SU-DHL-6 (cell line): ENCODE results near the gene PLCH1.

Experiments
- H2AFZ ChIP-seq: fragments of 200-600 bp; sonication (generic); 2 replicates; pipeline ENCODE4 v1.6.1; 2014; ENCODE audit warnings: low read depth, mild to moderate bottlenecking, moderate library complexity, mixed read lengths, antibody characterized with exemption, low read length; ENCODE audit not compliant: severe bottlenecking
- H3F3A ChIP-seq: fragments of 200-600 bp; shearing (Covaris generic); 2 replicates; pipeline ENCODE4 v1.6.0; 2016; ENCODE audit warnings: antibody characterized with exemption, mild to moderate bottlenecking; ENCODE audit not compliant: insufficient read depth
- H3K27ac ChIP-seq: fragments of 200-600 bp; sonication (generic); 2 replicates; pipeline ENCODE4 v1.5.1; 2016; ENCODE audit warnings: low read depth, mild to moderate bottlenecking, low read length, moderate library complexity, mixed read lengths
- H3K27me3 ChIP-seq: fragments of 200-600 bp; sonication (generic), shearing (Covaris generic); 2 replicates; pipeline ENCODE4 v1.6.0; 2014; ENCODE audit warnings: mild to moderate bottlenecking, low read length
- H3K36me3 ChIP-seq: fragments of 200-600 bp; sonication (generic); 2 replicates; pipeline ENCODE4 v1.6.1; 2014; ENCODE audit warnings: mild to moderate bottlenecking, low read length, mixed read lengths
- H3K4me2 ChIP-seq: fragments of 300-600, 200-600 bp; shearing (Covaris generic), sonication (generic); 2 replicates; pipeline ENCODE4 v1.6.0; 2014; ENCODE audit warnings: low read length, low read depth, mild to moderate bottlenecking; ENCODE audit not compliant: poor library complexity, severe bottlenecking
- H3K4me3 ChIP-seq: fragments of 200-600 bp; sonication (generic); 2 replicates; pipeline ENCODE4 v1.5.1; 2014; ENCODE audit warnings: antibody characterized with exemption, low read length, mild to moderate bottlenecking, mixed read lengths; ENCODE audit not compliant: insufficient read depth, poor library complexity, severe bottlenecking
- H3K79me2 ChIP-seq: fragments of 200-600 bp; sonication (generic); 2 replicates; pipeline ENCODE4 v1.6.1; 2014; ENCODE audit warnings: mild to moderate bottlenecking, low read length, moderate library complexity; ENCODE audit not compliant: insufficient read depth
- H3K9ac ChIP-seq: fragments of 200-600 bp; sonication (generic); 2 replicates; pipeline ENCODE4 v1.7.0; 2014; ENCODE audit warnings: mild to moderate bottlenecking, low read length
- H3K9me2 ChIP-seq: fragments of 200-600 bp; sonication (generic); replicated peaks from 2 replicates; pipeline ENCODE4 v1.6.1; 2014; ENCODE audit warnings: low read length; ENCODE audit not compliant: insufficient read depth
- H3K9me3 ChIP-seq: fragments of 200-600 bp; sonication (generic); 2 replicates; pipeline ENCODE4 v1.6.1; 2014; ENCODE audit warnings: low read length, mixed read lengths; ENCODE audit not compliant: insufficient read depth
- H4K20me1 ChIP-seq: fragments of 200-600 bp; sonication (generic); 2 replicates; pipeline ENCODE4 v1.6.1; 2014; ENCODE audit warnings: low read depth, mild to moderate bottlenecking, antibody characterized with exemption, low read length, moderate library complexity, mixed read lengths
- EZH2phosphoT487 ChIP-seq: fragments of 200-600 bp; sonication (generic), shearing (Covaris generic); conservative IDR thresholded peaks from 2 replicates; pipeline ENCODE4 v1.6.1; 2018; ENCODE audit warnings: mild to moderate bottlenecking, antibody characterized with exemption, low read length, moderate library complexity, mixed read lengths
- TF ChIP-seq, protein P1 (sequence below): fragments of 200-600 bp; sonication (generic); IDR thresholded peaks from one replicate; pipeline ENCODE4 v1.5.1; 2017; ENCODE audit warnings: antibody characterized with exemption, mild to moderate bottlenecking, low read length, moderate library complexity; ENCODE audit not compliant: insufficient read depth, poor library complexity, severe bottlenecking

Gene PLCH1

DNA sequence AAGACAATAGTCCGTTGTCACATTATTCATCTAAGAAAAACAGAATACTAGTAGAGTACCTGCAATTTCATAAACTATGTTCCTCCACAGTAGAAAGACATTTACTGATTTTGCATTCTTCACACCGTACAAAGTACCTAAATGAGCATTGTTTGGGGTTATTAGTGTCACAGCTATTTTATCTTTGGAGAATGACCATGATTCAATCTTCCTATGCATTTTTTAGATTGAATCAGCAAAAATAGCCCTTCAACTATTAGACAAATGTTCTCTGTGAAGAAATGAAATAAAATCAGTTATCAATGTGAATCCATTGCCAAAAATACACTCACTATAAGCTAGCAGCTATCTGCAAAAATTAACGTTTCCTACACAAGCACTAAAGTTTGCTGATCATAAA, 176.6 kb downstream of the PLCH1 start:
- Histone ChIP-seq H3K27me3 (no peaks in the 10 kb centered on the region), H3K9me2 (no peaks in the 10 kb centered on the region), H3K4me3 (no peak overlapping the region), H3K79me2 (no peaks in the 10 kb centered on the region), H3K9ac (no peak overlapping the region), H3K4me2 (no peak overlapping the region), H3F3A (no peaks in the 10 kb centered on the region), H3K9me3 (no peaks in the 10 kb centered on the region), H3K27ac (no peak overlapping the region), H3K36me3 (no peaks in the 10 kb centered on the region), H2AFZ (no peak overlapping the region), H4K20me1 (no peaks in the 10 kb centered on the region)
- TF ChIP-seq, protein P1, sequence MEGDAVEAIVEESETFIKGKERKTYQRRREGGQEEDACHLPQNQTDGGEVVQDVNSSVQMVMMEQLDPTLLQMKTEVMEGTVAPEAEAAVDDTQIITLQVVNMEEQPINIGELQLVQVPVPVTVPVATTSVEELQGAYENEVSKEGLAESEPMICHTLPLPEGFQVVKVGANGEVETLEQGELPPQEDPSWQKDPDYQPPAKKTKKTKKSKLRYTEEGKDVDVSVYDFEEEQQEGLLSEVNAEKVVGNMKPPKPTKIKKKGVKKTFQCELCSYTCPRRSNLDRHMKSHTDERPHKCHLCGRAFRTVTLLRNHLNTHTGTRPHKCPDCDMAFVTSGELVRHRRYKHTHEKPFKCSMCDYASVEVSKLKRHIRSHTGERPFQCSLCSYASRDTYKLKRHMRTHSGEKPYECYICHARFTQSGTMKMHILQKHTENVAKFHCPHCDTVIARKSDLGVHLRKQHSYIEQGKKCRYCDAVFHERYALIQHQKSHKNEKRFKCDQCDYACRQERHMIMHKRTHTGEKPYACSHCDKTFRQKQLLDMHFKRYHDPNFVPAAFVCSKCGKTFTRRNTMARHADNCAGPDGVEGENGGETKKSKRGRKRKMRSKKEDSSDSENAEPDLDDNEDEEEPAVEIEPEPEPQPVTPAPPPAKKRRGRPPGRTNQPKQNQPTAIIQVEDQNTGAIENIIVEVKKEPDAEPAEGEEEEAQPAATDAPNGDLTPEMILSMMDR, result no peak
- TF ChIP-seq EZH2phosphoT487, result no peak

DNA sequence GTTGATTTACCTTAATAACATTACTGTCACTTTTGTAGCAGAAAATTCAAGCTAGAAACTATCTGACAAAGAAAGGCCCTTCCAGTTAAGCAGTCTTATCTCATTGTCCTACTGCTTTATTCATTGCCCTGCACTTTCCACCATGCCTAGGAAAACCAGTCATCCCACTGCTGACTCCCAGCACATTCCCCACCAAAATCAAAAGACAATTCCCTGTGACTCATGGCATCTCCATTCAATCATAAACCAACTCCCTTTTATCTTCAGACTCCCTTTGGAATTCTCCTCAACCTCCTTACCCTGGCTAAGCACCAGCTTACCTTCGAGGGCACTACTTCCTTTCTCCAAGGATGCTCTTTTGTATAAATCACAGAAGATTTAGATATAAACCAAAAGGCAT, 184.3 kb downstream of the PLCH1 start:
- Histone ChIP-seq H3K4me2 (no peak overlapping the region), H3F3A (no peaks in the 10 kb centered on the region), H3K9me3 (no peaks in the 10 kb centered on the region), H3K79me2 (no peaks in the 10 kb centered on the region), H3K27me3 (no peaks in the 10 kb centered on the region), H3K9ac (no peak overlapping the region), H3K4me3 (no peak overlapping the region), H3K9me2 (no peaks in the 10 kb centered on the region), H2AFZ (no peak overlapping the region), H3K36me3 (no peaks in the 10 kb centered on the region), H3K27ac (no peak overlapping the region), H4K20me1 (no peaks in the 10 kb centered on the region)
- TF ChIP-seq EZH2phosphoT487, result no peak
- TF ChIP-seq, protein P1, result no peak

DNA sequence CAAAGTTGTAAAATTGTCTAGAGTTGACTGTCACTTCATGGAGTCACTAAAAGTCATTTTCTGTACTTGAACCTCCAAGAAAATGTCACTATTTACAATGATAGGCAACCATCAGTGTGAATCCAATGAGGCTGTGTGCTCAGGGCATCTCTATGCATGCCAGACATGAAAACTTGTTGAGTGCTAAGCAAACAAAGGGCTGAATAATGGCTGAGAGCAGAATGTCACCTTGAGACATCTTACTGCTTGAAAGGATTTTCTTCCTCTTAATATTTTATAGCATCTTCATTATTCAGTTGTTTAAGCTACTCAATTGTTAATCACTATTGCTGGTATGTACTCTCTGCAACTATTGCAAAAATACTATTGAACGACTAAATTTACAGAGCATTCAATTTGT, 184.7 kb downstream of the PLCH1 start:
- Histone ChIP-seq H3K79me2 (no peaks in the 10 kb centered on the region), H3K4me3 (no peak overlapping the region), H3K9ac (no peak overlapping the region), H3K9me2 (no peaks in the 10 kb centered on the region), H3K9me3 (no peaks in the 10 kb centered on the region), H4K20me1 (no peaks in the 10 kb centered on the region), H3K27ac (no peak overlapping the region), H3K4me2 (no peak overlapping the region), H3K36me3 (no peaks in the 10 kb centered on the region), H3F3A (no peaks in the 10 kb centered on the region), H2AFZ (no peak overlapping the region), H3K27me3 (no peaks in the 10 kb centered on the region)
- TF ChIP-seq EZH2phosphoT487, result no peak
- TF ChIP-seq, protein P1, result no peak
